Coronary artery (tissue), 2 donors: ENCODE measurements around the gene AP1G2.
A peak's percentile ranks its signal among the peaks of the same experiment; 100 is the strongest.
"Not testable (repeated sequence)": the region's sequence is repeated elsewhere in the genome, so short reads cannot be mapped to it uniquely, and the experiment has no call there.

Source experiments
- DNase-seq: peaks from one replicate; pipeline ENCODE4 v3.0.0-alpha.2; 2017; ENCODE audit warnings: low spot score
- H3K27ac ChIP-seq, 2 donors: fragments of 200-600 bp; sonication (generic); one replicate each; pipeline ENCODE4 v1.5.1; 2016 to 2019
- H3K4me3 ChIP-seq: fragments of 200-600 bp; sonication (generic); 2 replicates; pipeline ENCODE4 v1.5.1; 2016; ENCODE audit warnings: mild to moderate bottlenecking, moderate library complexity
- CTCF ChIP-seq: fragments of 200-600 bp; sonication (generic); IDR thresholded peaks from one replicate; pipeline ENCODE4 v1.5.1; 2019; ENCODE audit warnings: antibody characterized with exemption

Gene AP1G2

GRCh38 chr14:23539248-23540140 is 28.1 kb downstream of the AP1G2 start:
- TF ChIP-seq CTCF = peak; percentile 53
- Histone ChIP-seq H3K27ac (no peak overlapping the region), H3K4me3 (no peak overlapping the region)
- DNase-seq = no peak

- Histone ChIP-seq H3K27ac (no peak overlapping the region), H3K4me3 (no peak overlapping the region)
- no peak for DNase-seq
- no peak for TF ChIP-seq CTCF
Measured at GRCh38 chr14:23538785-23539184, 28.8 kb downstream of the AP1G2 start.

- Histone ChIP-seq H3K27ac (no peak overlapping the region), H3K4me3 (no peak overlapping the region)
- DNase-seq = no peak
- no peak for TF ChIP-seq CTCF
Measured at GRCh38 chr14:23538050-23538718, 29.4 kb downstream of the AP1G2 start.

- TF ChIP-seq CTCF = no peak
- Histone ChIP-seq H3K4me3 (no peak overlapping the region), H3K27ac (no peak overlapping the region)
- DNase-seq = no peak
Measured at GRCh38 chr14:23537351-23538049, 30.1 kb downstream of the AP1G2 start.

- H3K27ac ChIP-seq, H3K4me3 ChIP-seq, DNase-seq: not testable (repeated sequence)
Measured at GRCh38 chr14:23536906-23537305, 30.7 kb downstream of the AP1G2 start.

GRCh38 chr14:23536494-23536893 is 31.1 kb downstream of the AP1G2 start:
- no peak overlapping the region for H3K4me3 ChIP-seq
- DNase-seq = no peak
- H3K27ac ChIP-seq = no peak overlapping the region
- TF ChIP-seq CTCF = no peak

- no peak for DNase-seq
- H3K27ac ChIP-seq = no peak overlapping the region
- TF ChIP-seq CTCF = no peak
- no peak overlapping the region for H3K4me3 ChIP-seq
Measured at GRCh38 chr14:23535943-23536342, 31.6 kb downstream of the AP1G2 start.
